Astrocyte (in vitro differentiated cells and primary cell): Measurements from ENCODE around the gene CHRNE. TPM values are rescaled to one million over a fixed set of nuclear protein-coding genes. Genes with fewer than 3 reads are reported as not detected.
A peak's percentile ranks its signal among the peaks of the same experiment; 100 is the strongest.

Experiments used
- DNase-seq: peaks from one replicate; pipeline ENCODE4 v3.0.0-alpha.2; 2010; ENCODE audit warnings: low read depth
- FAIRE-seq: peaks from 2 replicates; lab custom pipeline; 2011; peaks lifted over from hg19 to GRCh38; lab: Jason Lieb, UNC
- H2AFZ ChIP-seq: 2 replicates; pipeline ENCODE4 v1.6.0; 2012; ENCODE audit warnings: low read depth, low read length, inconsistent platforms
- H3K27ac ChIP-seq: 2 replicates; pipeline ENCODE4 v1.5.1; 2011; ENCODE audit warnings: low read depth, low read length, inconsistent platforms
- H3K27me3 ChIP-seq: 2 replicates; pipeline ENCODE4 v1.6.0; 2011; ENCODE audit warnings: low read length, inconsistent platforms; ENCODE audit not compliant: insufficient read depth
- H3K36me3 ChIP-seq: 2 replicates; pipeline ENCODE4 v1.5.1; 2011; ENCODE audit warnings: low read length, inconsistent platforms; ENCODE audit not compliant: insufficient read depth
- H3K4me1 ChIP-seq: 2 replicates; pipeline ENCODE4 v1.5.1; 2011; ENCODE audit warnings: low read length, inconsistent platforms; ENCODE audit not compliant: insufficient read depth
- H3K4me2 ChIP-seq: 2 replicates; pipeline ENCODE4 v1.6.0; 2012; ENCODE audit warnings: low read length, inconsistent platforms
- H3K4me3 ChIP-seq: 2 replicates; pipeline ENCODE4 v1.5.1; 2011; ENCODE audit warnings: low read depth, mild to moderate bottlenecking, low read length, inconsistent platforms; ENCODE audit not compliant: insufficient read depth
- H3K79me2 ChIP-seq: 2 replicates; pipeline ENCODE4 v1.6.0; 2012; ENCODE audit warnings: mild to moderate bottlenecking, low read length, inconsistent platforms; ENCODE audit not compliant: insufficient read depth
- H3K9ac ChIP-seq: 2 replicates; pipeline ENCODE4 v1.6.0; 2012; ENCODE audit warnings: mild to moderate bottlenecking, low read length, inconsistent platforms
- H3K9me3 ChIP-seq: 2 replicates; pipeline ENCODE4 v1.5.1; 2012; ENCODE audit warnings: low read depth, mild to moderate bottlenecking, low read length, inconsistent platforms; ENCODE audit not compliant: insufficient read depth
- H4K20me1 ChIP-seq: 2 replicates; pipeline ENCODE4 v1.6.0; 2012; ENCODE audit warnings: low read length, inconsistent platforms; ENCODE audit not compliant: insufficient read depth
- H3K27ac Mint-ChIP-seq: one replicate; pipeline ENCODE4 v1.8.0; 2021; ENCODE audit warnings: mild to moderate bottlenecking, mixed read lengths; ENCODE audit not compliant: unreplicated experiment
- H3K27me3 Mint-ChIP-seq: one replicate; pipeline ENCODE4 v1.8.0; 2021; ENCODE audit warnings: low read depth, mixed read lengths; ENCODE audit not compliant: unreplicated experiment
- H3K36me3 Mint-ChIP-seq: one replicate; pipeline ENCODE4 v1.8.0; 2021; ENCODE audit warnings: low read depth, mixed read lengths; ENCODE audit not compliant: unreplicated experiment
- H3K4me1 Mint-ChIP-seq: one replicate; pipeline ENCODE4 v1.8.0; 2021; ENCODE audit warnings: low read depth, mixed read lengths; ENCODE audit not compliant: unreplicated experiment
- H3K4me3 Mint-ChIP-seq: one replicate; pipeline ENCODE4 v1.8.0; 2021; ENCODE audit warnings: mild to moderate bottlenecking, moderate library complexity, mixed read lengths; ENCODE audit not compliant: unreplicated experiment
- H3K9me3 Mint-ChIP-seq: one replicate; pipeline ENCODE4 v1.8.0; 2021; ENCODE audit warnings: mild to moderate bottlenecking, mixed read lengths; ENCODE audit not compliant: unreplicated experiment
- CTCF ChIP-seq: IDR thresholded peaks from 2 replicates; pipeline ENCODE4 v1.5.1; 2011; ENCODE audit warnings: low read depth, mild to moderate bottlenecking, inconsistent platforms, low read length, moderate library complexity; ENCODE audit not compliant: insufficient read depth
- EZH2 ChIP-seq: IDR thresholded peaks from 2 replicates; pipeline ENCODE4 v1.6.1; 2012; ENCODE audit warnings: mild to moderate bottlenecking, low read length, inconsistent platforms; ENCODE audit not compliant: insufficient read depth
- total RNA-seq: library from RNA; stranded (reverse); gene quantifications from 2 replicates; pipeline ENCODE4 v1.2.1, GENCODE V29; 2021

Gene CHRNE
- total RNA-seq, 1 donor from 2014 or later = 0.20 TPM

DNA sequence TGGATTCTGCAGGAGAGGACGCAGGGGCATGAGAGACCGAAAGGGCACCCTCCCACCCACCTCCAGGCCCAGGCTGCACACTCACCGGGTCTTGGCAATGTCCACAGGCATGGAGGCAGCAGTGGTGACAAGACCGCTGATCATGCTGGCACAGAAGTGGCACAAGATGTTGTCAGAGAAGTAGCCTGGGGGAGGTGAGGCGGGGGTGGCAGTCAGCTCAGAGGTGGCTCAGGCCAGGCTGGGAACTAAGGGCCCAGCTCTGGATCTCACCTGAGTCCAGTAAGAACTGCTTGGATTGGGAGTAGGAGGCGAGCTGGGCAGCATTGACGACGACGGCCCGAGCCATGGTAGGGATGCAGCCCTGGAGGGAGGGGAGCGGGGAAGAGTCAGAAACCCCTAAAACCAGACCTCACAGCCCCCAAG lies 35.2 kb upstream of the CHRNE start:
- Histone ChIP-seq H3K36me3 (peaks cover 8% of the 10 kb centered on the region), H4K20me1 (peaks cover 22% of the 10 kb centered on the region), H3K9ac (peak overlapping the region; percentile 97), H3K9me3 (no peaks in the 10 kb centered on the region), H3K4me2 (peak overlapping the region; percentile 97), H2AFZ (no peak overlapping the region), H3K27ac (no peak overlapping the region), H3K27me3 (no peaks in the 10 kb centered on the region), H3K4me3 (no peak overlapping the region), H3K4me1 (peaks cover 27% of the 10 kb centered on the region), H3K79me2 (peaks cover 47% of the 10 kb centered on the region)
- FAIRE-seq (no peak), DNase-seq (no peak)
- TF ChIP-seq CTCF = no peak
- TF ChIP-seq EZH2 = no peak
- Mint-ChIP-seq H3K9me3 (peaks cover 2% of the 10 kb centered on the region), H3K4me1 (peaks cover 31% of the 10 kb centered on the region), H3K36me3 (peaks cover 14% of the 10 kb centered on the region), H3K27me3 (no peaks in the 10 kb centered on the region), H3K4me3 (peak overlapping the region; percentile 95), H3K27ac (no peak overlapping the region)

GRCh38 chr17:4937553-4937952 lies 34.7 kb upstream of the CHRNE start:
- Mint-ChIP-seq H3K27ac (no peak overlapping the region), H3K27me3 (no peaks in the 10 kb centered on the region), H3K4me3 (no peak overlapping the region), H3K9me3 (peaks cover 2% of the 10 kb centered on the region), H3K4me1 (peaks cover 30% of the 10 kb centered on the region), H3K36me3 (peaks cover 19% of the 10 kb centered on the region)
- Histone ChIP-seq H3K4me1 (peaks cover 27% of the 10 kb centered on the region), H2AFZ (no peak overlapping the region), H3K9me3 (no peaks in the 10 kb centered on the region), H3K27me3 (no peaks in the 10 kb centered on the region), H3K4me2 (no peak overlapping the region), H3K36me3 (peaks cover 3% of the 10 kb centered on the region), H4K20me1 (peaks cover 17% of the 10 kb centered on the region), H3K27ac (no peak overlapping the region), H3K9ac (no peak overlapping the region), H3K79me2 (peaks cover 42% of the 10 kb centered on the region), H3K4me3 (no peak overlapping the region)
- DNase-seq (no peak), FAIRE-seq (no peak)
- TF ChIP-seq CTCF = no peak
- no peak for TF ChIP-seq EZH2

- Histone ChIP-seq H3K79me2 (peaks cover 31% of the 10 kb centered on the region), H3K27me3 (no peaks in the 10 kb centered on the region), H3K27ac (no peak overlapping the region), H2AFZ (no peak overlapping the region), H3K4me2 (no peak overlapping the region), H3K9me3 (no peaks in the 10 kb centered on the region), H3K4me3 (no peak overlapping the region), H4K20me1 (peaks cover 12% of the 10 kb centered on the region), H3K36me3 (no peaks in the 10 kb centered on the region), H3K4me1 (peaks cover 26% of the 10 kb centered on the region), H3K9ac (no peak overlapping the region)
- peak overlapping the region; percentile 43 for H3K4me3 Mint-ChIP-seq
- no peak for FAIRE-seq
- no peak for DNase-seq
- H3K9me3 Mint-ChIP-seq = peaks cover 2% of the 10 kb centered on the region
- H3K36me3 Mint-ChIP-seq = peaks cover 21% of the 10 kb centered on the region
- H3K27ac Mint-ChIP-seq = no peak overlapping the region
- peaks cover 19% of the 10 kb centered on the region for H3K4me1 Mint-ChIP-seq
- TF ChIP-seq CTCF (no peak), EZH2 (no peak)
- no peaks in the 10 kb centered on the region for H3K27me3 Mint-ChIP-seq
These were observed 33.5 kb upstream of the CHRNE start for GRCh38 chr17:4936436-4936835.
